GM12892 (cell line): ENCODE results near the gene ZNF77.
"Not testable (repeated sequence)": the region's sequence is repeated elsewhere in the genome, so short reads cannot be mapped to it uniquely, and the experiment has no call there.

Source experiments
- DNase-seq: peaks from one replicate; pipeline ENCODE4 v3.0.0; 2011; ENCODE audit not compliant: insufficient read length
- FAIRE-seq: peaks from 2 replicates; lab custom pipeline; 2011; peaks lifted over from hg19 to GRCh38; lab: Jason Lieb, UNC
- POLR2A ChIP-seq: IDR thresholded peaks from 2 replicates; pipeline ENCODE4 v1.6.1; 2011; ENCODE audit warnings: low read depth, low read length, control low read depth
- POLR2AphosphoS5 ChIP-seq: IDR thresholded peaks from 2 replicates; pipeline ENCODE4 v1.6.1; 2011; ENCODE audit warnings: low read depth, low read length, control low read depth
- TAF1 ChIP-seq: IDR thresholded peaks from 2 replicates; pipeline ENCODE4 v1.6.1; 2011; ENCODE audit warnings: low read depth, mild to moderate bottlenecking, control low read depth, low read length, borderline replicate concordance

Gene ZNF77

DNA sequence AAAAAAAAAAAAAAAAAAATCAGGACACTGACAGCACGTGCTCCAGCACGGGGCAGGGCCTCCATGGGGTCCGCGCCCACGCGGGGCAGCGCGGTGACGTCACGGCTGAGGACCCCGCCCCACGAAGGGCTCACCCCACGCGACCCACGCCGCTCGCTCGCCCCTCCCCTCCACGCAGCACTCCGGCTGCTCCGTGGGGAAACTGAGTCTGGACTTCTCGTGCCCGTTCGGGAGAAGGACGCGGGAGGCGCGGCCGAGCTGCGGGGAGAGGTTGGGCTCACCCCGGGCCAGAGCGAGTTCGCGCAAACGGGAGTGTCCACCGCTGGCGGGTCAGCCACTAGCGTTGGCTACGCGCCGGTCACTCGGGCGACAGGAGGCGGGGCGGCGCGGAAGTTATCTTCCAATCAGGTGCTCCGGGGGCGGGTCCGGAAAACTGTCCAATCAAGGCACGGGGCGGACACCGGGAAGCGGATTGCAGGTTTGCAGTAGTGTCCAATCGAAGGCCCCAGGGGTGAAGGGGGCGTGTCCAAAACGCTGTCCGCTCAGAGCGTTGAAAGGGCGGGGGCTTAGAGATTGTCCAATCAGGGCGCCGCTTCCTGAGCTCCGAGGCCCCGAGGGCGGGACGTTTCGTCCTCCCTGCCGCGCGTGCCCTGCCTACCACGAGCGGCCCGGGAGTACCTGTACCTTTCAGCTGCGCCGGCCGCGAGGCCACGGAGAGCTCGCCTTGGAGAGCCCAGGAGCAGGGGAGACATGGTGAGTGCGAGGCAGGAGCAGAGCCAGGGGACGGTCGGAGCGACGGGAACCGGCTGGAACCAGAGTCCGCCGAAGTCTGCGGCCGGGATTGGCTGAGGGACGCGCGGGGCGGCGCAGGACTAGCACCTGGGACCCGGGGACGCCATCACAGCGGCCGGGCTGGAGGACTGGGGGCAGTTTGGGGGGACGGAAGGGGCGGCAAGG is 44.2 kb downstream of the ZNF77 start, which contains the start of gene ZNF57:
Gene ZNF57, plus strand, starts transcription at position 633 of the 957 bp plus-strand sequence. Its CDS starts 118 bp downstream, at position 751.
- DNase-seq: peak; percentile 98
- TF ChIP-seq POLR2AphosphoS5: peak; percentile 53
- TF ChIP-seq TAF1: 0 out of 2 replicates have a peak, but pooled peaks have one; percentile 27
- peak; percentile 71; the same call in 1 of the 2 replicates for TF ChIP-seq POLR2A
- peak; percentile 94 for FAIRE-seq

DNA sequence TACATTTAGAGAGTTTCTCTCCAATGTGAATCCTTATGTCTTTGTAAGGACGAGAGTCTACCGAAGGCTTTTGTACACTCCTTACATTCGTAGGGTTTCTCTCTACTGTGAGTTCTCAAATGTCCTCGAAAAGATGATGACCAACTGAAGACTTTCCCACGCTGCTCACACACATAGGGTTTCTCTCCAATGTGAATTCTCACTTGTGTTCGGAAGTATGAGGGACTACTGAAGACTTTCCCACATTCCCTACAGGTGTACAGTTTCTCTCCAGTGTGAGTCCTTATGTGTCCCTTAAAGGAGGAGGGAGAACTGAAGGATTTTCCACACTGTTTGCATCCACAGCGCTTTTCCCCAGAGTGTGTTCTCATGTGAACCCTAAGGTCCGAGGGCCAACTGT is 48.1 kb downstream of the ZNF77 start:
- DNase-seq (no peak), FAIRE-seq (no peak)
- no peak for TF ChIP-seq POLR2AphosphoS5
- TF ChIP-seq TAF1: no peak
- no peak for TF ChIP-seq POLR2A

- not testable (repeated sequence) for DNase-seq, FAIRE-seq
Measured at GRCh38 chr19:2890531-2890930, 54.2 kb downstream of the ZNF77 start.

GRCh38 chr19:2888731-2889224 is 56.0 kb downstream of the ZNF77 start:
- TF ChIP-seq POLR2AphosphoS5 (no peak), TAF1 (no peak)
- no peak for DNase-seq
- FAIRE-seq: no peak

DNA sequence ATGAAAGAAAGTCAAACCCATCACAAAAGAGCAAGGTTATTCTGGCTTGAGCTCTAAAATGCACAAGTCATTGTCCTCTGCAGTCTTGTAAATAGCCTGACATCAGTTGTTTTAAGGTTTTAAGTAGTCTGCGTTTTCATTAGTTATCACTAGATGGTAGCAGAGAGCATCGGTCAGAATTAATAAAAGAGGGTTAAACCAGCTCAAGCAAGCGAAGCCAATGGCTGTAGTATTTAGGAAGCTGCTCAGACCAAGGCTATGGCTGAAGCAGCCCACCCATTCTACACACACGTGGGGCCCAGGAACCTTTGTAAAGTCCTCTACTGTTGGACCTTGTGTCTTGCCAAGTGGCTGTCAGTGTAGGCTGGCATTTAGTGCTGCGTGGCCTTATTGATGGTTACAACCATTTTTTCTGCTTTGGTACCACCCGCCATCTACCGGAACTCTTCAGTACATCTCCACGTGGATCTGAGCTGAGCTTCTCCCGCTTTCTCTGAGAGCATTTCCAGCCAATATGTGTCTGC is 57.3 kb downstream of the ZNF77 start:
- FAIRE-seq (peak; percentile 65), DNase-seq (no peak)
- no peak for TF ChIP-seq POLR2AphosphoS5
- no peak for TF ChIP-seq TAF1
- TF ChIP-seq POLR2A: no peak

DNA sequence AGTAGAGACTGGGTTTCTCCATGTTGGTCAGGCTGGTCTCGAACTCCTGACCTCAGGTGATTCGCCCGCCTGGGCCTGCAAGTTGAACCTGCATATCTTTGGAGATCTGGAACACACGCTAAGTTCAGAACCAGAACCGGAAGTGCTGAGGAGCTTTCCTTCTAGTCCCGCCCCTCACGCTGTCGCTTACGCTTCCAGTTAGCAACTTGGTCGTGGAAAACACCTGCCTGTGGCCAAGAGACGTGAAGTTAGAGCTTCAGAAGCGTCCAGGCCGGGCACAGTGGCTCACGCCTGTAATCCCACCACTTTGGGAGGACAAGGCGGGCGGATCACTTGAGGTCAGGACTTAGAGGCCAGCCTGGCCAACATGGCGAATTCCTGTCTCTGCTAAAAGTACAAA is 59.0 kb downstream of the ZNF77 start:
- FAIRE-seq: no peak

GRCh38 chr19:2883686-2884439 is 60.9 kb downstream of the ZNF77 start:
- no peak for FAIRE-seq

More for the DNA sequence above, 59.0 kb downstream of the ZNF77 start:
- TF ChIP-seq POLR2AphosphoS5 (no peak), POLR2A (no peak), TAF1 (no peak)
- DNase-seq: no peak

More at GRCh38 chr19:2883686-2884439, 60.9 kb downstream of the ZNF77 start:
- DNase-seq: no peak
- TF ChIP-seq POLR2A (no peak), POLR2AphosphoS5 (no peak), TAF1 (no peak)
